ENCODE data around the gene ELF2. TPM values are rescaled to one million over a fixed set of nuclear protein-coding genes. Genes with fewer than 3 reads are reported as not detected.
"Not testable (repeated sequence)": the region's sequence is repeated elsewhere in the genome, so short reads cannot be mapped to it uniquely, and the experiment has no call there.

The ELF2 gene
- total RNA-seq, 1 experiment from 2014 or later = 28.5 TPM

DNA sequence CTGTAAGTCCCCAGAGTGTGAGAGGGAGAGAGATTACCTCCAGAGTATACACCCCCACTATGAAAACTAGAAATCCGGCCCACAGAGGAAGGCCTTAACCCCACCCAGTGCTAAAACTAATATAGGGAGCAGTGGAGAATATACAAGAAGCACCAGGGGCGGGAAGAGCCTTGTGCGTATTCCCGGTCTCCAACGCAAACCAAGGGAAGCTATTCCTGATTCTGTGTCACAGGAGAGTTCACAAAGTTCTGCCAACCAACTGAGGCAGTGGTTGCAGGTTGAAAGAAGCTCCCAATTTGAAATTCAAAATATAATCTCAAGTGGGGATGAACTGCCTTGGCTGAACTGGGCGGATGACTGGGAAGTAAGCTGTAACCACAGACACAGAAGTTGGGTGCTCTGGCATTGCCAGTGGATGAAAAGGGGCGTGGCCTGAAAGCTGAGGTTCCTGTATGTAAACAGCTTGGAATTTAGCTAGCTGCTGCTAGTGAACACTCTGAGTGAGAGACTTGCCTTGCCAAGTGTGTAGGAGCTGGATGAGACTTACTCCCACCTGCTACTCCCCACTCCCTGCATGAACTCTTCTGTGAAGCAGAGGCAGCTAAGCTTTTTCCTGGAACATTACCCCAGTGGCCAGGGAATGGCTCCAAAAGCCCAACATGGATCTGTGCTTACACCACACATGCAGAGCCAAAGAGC lies 32.7 kb downstream of the ELF2 start:
- DNase-seq (ENCODE audit: low read depth) = peak; percentile 51

DNA sequence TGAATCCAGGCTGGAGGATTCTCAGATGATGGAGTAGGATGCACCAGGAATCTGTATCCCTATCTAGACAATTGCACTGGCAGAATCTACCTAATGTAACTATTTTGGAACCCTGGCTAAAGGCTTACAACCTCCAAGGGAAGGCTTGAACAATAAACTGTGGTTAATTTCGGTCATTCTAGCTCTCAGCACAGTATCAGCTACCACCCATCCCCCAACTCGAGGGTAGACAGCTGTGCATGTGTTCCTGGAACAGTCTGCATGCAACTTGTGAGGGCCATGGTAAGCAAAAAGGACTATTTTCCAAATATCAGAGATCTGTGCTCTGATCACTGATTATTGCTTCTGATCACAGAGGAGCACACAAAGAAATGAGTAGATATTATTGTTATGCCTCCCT lies 34.0 kb downstream of the ELF2 start:
- DNase-seq (ENCODE audit: low read depth) = no peak

DNA sequence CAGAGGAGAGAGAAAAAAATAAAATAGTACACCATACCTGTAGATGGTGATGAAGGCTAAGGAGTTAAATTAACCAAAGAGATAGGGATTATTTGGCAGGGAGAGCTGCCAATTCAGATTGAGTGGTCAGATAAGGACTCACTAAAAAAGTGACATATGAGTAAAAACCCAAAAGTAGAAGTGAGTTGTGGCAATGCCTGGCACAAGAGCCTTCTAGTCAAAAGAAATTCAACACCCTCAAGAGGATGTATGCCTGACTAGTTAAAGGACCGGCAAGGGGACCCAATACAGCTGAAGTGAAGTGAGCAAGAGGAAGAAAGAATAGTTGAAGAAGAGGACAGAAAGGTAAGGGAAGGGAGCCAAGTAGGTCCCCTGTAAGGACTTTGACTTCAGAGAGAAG lies 34.9 kb downstream of the ELF2 start:
- DNase-seq (ENCODE audit: low read depth) = peak; percentile 46

DNA sequence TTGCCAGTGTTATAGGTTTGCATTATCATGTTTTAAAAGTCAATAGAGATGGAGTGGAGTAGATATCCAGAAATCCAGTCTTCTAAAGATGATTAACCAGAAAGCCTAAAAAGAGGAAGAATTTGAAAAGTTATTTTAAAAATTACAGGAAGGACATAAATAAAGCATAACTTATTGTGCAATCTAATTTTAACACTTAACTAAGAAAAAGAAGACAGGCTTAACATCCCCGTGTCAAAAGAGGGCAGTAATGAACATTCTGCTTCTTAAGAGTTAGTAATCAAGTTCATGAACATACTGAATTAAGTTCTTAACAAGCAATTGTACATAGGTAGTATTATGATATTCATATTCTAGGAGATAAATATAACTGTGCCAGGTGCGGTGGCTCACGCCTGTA lies 39.3 kb downstream of the ELF2 start:
- DNase-seq (ENCODE audit: low read depth) = no peak

GRCh38 chr4:139134403-139134802 lies 42.6 kb downstream of the ELF2 start:
- no peak for DNase-seq (ENCODE audit: low read depth)

GRCh38 chr4:139131209-139131870 lies 45.7 kb downstream of the ELF2 start:
- DNase-seq (ENCODE audit: low read depth) = no peak

- DNase-seq (ENCODE audit: low read depth) = no peak
These were observed 47.8 kb downstream of the ELF2 start for GRCh38 chr4:139129206-139129605.

- DNase-seq (ENCODE audit: low read depth) = no peak
These were observed 50.1 kb downstream of the ELF2 start for GRCh38 chr4:139126898-139127297.

- no peak for DNase-seq (ENCODE audit: low read depth)
These were observed 53.1 kb downstream of the ELF2 start for GRCh38 chr4:139123910-139124309.

- DNase-seq (ENCODE audit: low read depth) = no peak
These were observed 58.7 kb downstream of the ELF2 start for GRCh38 chr4:139118365-139118764.

DNA sequence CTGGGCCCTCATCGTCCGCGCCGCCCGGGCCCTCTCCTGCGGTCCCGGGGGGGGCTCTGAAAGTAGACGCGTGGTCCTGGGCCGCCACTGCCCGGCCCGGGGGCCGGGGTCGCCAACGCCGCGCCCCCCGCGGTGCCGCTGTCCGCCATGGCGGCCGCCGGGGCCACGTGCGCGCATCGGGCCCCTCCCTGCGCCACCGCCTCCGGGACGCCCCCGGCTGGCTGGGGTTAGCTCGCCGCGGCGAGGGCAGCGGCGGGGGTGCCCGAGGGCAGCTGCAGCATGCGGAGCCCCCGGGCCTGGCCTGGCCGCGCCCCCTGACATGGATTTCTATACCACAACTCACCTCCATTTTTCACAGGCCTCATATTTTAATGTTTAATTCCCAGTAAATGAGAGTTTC lies 61.8 kb downstream of the ELF2 start:
- DNase-seq (ENCODE audit: low read depth) = no peak

DNA sequence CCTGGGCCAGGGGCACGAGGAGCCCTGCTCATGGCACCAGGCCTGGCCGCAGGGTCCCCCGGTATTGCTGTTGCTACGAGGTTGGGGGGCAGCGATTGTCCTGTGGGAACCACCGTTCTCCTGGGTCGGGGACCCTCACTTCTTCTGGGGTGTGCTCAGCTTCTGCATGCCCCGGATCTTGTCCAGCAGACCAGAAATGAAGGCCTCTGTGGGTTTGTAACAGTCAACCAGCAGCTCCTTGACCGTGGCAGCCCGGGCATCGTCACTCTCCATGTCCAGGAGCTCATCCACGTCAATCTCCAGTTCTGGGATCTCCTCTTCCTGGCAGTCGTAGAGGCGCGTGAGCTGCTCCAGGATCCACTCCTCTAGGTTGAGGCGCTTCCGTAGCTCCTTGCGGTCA lies 62.2 kb downstream of the ELF2 start:
- DNase-seq (ENCODE audit: low read depth) = not testable (repeated sequence)

GRCh38 chr4:139112650-139113049 lies 64.4 kb downstream of the ELF2 start:
- no peak for DNase-seq (ENCODE audit: low read depth)

DNA sequence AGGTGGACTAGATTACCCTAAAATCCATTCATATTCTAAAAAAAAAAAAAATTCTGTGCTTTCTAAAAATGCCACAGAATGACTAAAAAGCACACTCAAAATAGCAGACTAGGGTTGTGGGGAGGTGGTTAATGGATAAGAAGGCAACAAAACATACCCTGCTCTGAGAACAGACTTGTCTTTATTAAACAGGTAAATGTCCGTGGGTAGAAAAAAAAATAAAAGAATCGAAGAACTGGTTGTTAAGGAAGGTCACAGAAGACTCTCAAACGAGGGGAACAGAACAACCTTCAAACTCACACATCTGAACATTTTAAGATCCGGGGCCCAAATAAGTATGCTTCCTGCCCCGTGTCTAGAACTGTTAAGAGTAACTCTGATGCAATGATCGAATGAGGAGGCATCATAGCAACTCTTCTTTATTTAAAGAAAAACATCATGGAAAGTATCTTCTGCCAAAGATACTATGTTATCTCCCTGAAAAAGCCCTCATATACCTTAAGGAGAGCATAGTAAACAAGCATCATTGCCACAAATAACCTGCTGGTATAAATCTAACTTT lies 68.4 kb downstream of the ELF2 start:
- no peak for DNase-seq (ENCODE audit: low read depth)

DNA sequence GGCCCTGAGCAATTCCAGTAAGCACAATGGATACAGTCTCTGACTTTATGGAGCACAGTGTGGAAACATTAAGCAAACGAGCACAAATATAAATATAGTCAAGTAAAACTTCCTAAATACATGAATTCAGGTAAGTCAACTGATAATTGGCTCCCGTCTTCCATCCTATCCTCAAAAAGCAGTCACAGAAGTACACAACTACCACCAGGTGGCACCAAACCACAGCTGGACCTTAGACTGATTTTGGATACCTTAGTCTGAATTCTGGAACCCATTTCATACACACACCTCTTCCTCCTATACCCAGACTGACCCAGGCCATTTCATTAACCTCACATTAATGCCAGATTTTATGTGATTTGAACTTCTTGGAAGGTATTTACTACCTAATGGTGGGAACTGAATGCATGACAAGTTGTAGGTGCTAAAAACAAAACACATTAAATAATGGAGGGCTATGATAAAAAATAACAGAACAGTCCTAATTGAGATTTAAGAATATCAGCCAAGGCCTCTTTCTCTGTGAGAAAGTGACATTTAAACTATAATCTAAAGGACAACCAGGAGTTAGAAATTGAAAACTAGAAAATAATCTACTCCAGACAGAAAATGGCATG lies 77.5 kb downstream of the ELF2 start:
- peak; percentile 67 for DNase-seq (ENCODE audit: low read depth)

DNA sequence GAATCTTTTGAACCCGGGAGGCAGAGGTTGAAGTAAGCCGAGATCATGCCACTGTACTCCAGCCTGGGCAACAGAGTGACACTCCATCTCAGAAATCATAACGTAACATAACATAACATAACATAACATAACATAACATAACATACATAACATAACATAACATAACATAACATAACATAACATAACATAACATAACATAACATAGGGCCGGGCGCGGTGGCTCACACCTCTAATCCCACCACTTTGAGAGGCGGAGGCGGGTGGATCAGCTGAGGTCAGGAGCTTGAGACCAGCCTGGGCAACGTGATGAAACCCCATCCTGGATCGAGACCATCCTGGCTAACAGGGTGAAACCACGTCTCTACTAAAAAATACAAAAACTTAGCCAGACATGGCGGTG lies 84.7 kb downstream of the ELF2 start:
- no peak for DNase-seq (ENCODE audit: low read depth)

DNA sequence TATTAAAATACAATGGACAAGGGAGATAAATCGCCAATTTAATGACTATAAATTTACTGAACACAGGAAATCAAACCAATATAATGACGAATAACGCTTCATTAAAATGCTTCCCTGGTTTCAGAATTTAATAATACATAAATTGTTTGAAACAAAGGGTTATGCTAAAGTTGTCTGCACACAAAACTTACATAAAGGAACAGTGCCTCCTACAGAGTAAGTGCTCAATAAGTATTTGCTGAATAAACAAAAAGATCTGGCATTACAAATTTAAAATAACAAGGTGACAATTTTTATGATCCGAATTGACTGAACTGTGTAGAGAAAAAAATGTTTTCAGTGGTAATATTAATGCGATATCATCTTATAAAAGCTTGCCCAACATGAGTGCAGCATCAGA lies 91.9 kb downstream of the ELF2 start:
- peak; percentile 3 for DNase-seq (ENCODE audit: low read depth)

DNA sequence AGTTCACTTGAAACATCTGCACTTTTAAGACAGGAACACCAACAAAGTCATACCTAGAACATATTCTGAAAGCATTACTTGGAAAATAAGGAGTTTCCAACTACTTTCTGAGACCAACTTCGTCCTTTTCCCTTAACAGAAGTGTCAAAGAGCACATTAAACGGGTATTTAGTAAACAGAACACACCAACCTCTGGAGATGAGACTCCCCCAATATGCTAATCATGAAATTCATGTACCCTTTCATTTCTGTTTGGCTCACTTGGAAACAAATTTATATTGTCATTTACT lies 92.3 kb downstream of the ELF2 start:
- DNase-seq (ENCODE audit: low read depth) = no peak

DNA sequence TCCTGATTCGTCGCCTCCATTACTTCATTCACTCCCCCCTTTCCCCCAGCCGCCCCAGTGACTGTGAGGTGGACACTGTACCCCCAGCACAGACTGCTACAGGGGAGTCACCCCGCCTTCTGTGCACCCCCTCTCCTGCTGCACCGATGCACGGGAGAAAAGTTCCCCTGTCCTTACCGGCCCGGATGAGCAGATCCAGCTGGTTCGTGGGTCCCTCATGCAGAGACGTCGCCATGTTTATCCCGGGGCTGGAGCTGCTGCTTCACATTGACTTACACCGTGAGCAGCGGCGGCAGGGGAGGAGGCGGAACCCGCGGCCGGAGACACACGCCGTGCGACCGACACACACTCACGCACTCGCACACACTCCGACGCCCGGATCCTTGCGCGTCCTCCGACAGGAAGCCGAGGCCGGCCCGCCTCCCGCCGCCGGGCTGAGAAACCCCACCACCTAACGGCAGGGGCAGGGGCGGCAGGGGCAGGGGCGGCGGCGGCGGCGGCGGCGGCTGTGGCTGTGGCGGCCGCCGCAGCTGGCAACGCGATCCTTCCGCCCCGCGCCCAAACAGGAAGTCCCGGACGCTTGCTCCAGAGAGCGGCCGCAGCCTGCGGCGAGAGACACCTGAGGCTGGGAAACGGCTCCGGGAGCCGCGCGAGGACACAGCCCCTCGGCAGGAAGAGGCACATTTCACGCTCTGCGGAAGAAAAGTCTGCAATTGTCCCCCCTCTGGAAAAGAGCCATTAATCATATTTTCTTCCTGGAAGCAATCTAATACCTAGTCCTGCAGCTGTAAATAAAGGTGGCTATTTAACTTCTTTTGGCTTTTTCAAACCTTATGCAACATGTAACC lies 92.8 kb downstream of the ELF2 start:
- DNase-seq (ENCODE audit: low read depth) = peak; percentile 91

DNA sequence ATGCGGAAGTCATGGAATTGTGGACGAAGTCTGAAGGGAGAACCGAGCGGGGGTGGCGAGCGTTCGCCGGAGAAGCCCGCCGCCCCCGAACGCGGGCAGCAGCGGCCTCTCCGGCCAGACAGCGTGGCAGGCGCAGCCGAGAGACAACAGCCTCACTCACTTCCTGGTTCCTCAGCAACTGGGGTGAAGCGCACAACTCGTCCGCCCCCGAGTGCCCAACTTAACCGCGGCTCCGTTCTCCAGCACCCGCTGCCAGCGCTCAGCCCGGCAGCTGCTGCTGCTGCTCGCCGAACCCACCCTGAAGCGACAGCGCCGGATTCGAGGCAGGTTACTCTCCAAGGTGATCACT lies 93.4 kb downstream of the ELF2 start:
- DNase-seq (ENCODE audit: low read depth) = peak; percentile 63

- peak; percentile 97 for DNase-seq (ENCODE audit: low read depth)
These were observed 94.0 kb downstream of the ELF2 start for GRCh38 chr4:139082750-139083606.
